Osteocyte (in vitro differentiated cells): ENCODE data around the gene TCF19. TPM values are rescaled to one million over a fixed set of nuclear protein-coding genes. Genes with fewer than 3 reads are reported as not detected.

Experiments used
- DNase-seq: peaks from one replicate; pipeline ENCODE4 v3.0.0; 2021; ENCODE audit warnings: mixed read lengths; ENCODE audit not compliant: unreplicated experiment; ENCODE audit errors: extremely low spot score
- H3K27ac Mint-ChIP-seq: one replicate; pipeline ENCODE4 v1.8.0; 2021; ENCODE audit warnings: mild to moderate bottlenecking, mixed read lengths; ENCODE audit not compliant: unreplicated experiment
- H3K27me3 Mint-ChIP-seq: one replicate; pipeline ENCODE4 v1.8.0; 2021; ENCODE audit warnings: mixed read lengths; ENCODE audit not compliant: unreplicated experiment
- H3K36me3 Mint-ChIP-seq: one replicate; pipeline ENCODE4 v1.8.0; 2021; ENCODE audit warnings: mixed read lengths; ENCODE audit not compliant: unreplicated experiment
- H3K4me1 Mint-ChIP-seq: one replicate; pipeline ENCODE4 v1.8.0; 2021; ENCODE audit warnings: mixed read lengths; ENCODE audit not compliant: unreplicated experiment
- H3K4me3 Mint-ChIP-seq: one replicate; pipeline ENCODE4 v1.8.0; 2021; ENCODE audit warnings: mild to moderate bottlenecking, moderate library complexity, mixed read lengths; ENCODE audit not compliant: unreplicated experiment
- H3K9me3 Mint-ChIP-seq: one replicate; pipeline ENCODE4 v1.8.0; 2021; ENCODE audit warnings: mixed read lengths; ENCODE audit not compliant: unreplicated experiment
- total RNA-seq: library from RNA; stranded (reverse); gene quantifications from 2 replicates; pipeline ENCODE4 v1.2.1, GENCODE V29; 2021
- TF ChIP-seq, protein P1 (sequence below): fragments of 200-600 bp; sonication (generic); IDR thresholded peaks from 2 replicates; pipeline ENCODE4 v1.5.0; 2021; ENCODE audit warnings: antibody characterized with exemption, mild to moderate bottlenecking, moderate library complexity

Gene TCF19
- total RNA-seq, 1 donor from 2014 or later, result 8.8 TPM

- no peaks in the 10 kb centered on the region for H3K27me3 Mint-ChIP-seq
- H3K27ac Mint-ChIP-seq, result no peak overlapping the region
- TF ChIP-seq, protein P1, sequence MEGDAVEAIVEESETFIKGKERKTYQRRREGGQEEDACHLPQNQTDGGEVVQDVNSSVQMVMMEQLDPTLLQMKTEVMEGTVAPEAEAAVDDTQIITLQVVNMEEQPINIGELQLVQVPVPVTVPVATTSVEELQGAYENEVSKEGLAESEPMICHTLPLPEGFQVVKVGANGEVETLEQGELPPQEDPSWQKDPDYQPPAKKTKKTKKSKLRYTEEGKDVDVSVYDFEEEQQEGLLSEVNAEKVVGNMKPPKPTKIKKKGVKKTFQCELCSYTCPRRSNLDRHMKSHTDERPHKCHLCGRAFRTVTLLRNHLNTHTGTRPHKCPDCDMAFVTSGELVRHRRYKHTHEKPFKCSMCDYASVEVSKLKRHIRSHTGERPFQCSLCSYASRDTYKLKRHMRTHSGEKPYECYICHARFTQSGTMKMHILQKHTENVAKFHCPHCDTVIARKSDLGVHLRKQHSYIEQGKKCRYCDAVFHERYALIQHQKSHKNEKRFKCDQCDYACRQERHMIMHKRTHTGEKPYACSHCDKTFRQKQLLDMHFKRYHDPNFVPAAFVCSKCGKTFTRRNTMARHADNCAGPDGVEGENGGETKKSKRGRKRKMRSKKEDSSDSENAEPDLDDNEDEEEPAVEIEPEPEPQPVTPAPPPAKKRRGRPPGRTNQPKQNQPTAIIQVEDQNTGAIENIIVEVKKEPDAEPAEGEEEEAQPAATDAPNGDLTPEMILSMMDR, result no peak
- no peak for DNase-seq
- H3K4me1 Mint-ChIP-seq, result peaks cover 34% of the 10 kb centered on the region
- H3K36me3 Mint-ChIP-seq, result no peaks in the 10 kb centered on the region
- H3K4me3 Mint-ChIP-seq, result no peak overlapping the region
- no peaks in the 10 kb centered on the region for H3K9me3 Mint-ChIP-seq
Observed at GRCh38 chr6:31116661-31117385, 41.6 kb upstream of the TCF19 start.

DNA sequence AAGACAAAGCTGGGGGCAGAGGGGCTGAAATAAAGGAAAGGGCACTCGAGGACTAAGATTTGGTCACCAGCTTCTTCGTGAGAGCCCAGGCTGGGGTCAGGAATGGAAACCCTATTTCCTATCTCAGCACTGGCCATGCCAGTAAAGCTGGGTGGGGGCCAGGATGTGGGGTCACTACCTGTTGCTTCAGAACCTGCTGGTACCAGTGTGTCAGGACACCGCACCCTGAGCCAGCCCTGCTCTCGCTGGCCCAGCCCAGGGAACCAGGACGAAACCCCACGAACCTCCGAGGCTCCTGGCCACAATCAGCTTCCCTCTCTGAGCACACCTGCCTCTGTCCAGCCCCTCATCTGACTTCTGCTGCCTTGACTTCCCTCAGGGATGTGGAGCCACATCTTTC, 40.2 kb upstream of the TCF19 start:
- TF ChIP-seq, protein P1, result no peak
- H3K36me3 Mint-ChIP-seq, result no peaks in the 10 kb centered on the region
- no peak overlapping the region for H3K27ac Mint-ChIP-seq
- H3K4me1 Mint-ChIP-seq, result peaks cover 39% of the 10 kb centered on the region
- no peak for DNase-seq
- no peaks in the 10 kb centered on the region for H3K9me3 Mint-ChIP-seq
- no peaks in the 10 kb centered on the region for H3K27me3 Mint-ChIP-seq
- H3K4me3 Mint-ChIP-seq, result no peak overlapping the region

DNA sequence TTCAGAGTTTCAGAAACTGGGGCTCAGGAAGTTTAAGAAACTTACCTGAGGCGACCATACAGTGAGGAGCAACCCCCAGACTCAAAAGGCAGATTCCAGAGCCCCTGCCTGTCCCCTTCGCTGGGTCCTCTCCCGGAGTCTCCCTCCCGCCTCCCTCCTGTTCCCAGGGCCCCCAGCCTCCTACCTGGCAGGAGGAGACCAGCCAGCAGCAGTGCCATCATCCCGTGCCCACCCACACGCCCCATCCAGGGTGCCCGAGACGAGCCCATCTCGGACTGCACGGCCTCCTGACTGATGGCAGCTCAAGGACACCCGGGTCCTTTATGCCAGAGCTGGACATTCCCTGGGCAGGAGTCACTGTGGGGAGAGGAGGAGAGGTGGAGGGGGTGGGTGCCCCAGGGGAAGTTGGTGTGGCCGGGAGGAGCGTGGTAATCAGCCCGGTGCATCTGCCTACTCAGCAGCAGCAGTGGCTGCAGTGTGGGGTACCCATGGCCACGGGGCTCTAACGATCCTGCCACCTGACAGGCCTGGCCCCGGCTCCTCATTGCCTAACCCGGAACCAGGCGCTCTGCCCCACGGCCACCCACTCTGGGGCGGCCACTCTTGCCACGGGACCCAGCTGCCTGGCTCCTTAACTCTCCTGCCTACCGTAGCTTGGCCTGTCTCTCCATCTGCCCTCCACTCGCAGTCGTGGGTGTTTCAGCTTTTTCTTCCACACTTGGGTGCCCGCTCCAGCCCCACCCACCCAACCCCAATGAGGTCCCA, 38.1 kb upstream of the TCF19 start, which contains the start of gene CDSN:
CDSN (minus strand) TSS at position 296 of the 765 bp plus-strand sequence; CDS start at position 269, 27 bp downstream.
- H3K9me3 Mint-ChIP-seq, result no peaks in the 10 kb centered on the region
- H3K4me1 Mint-ChIP-seq, result peaks cover 27% of the 10 kb centered on the region
- no peaks in the 10 kb centered on the region for H3K27me3 Mint-ChIP-seq
- DNase-seq, result no peak
- no peak within 1 kb of the TSS for H3K4me3 Mint-ChIP-seq
- no peak within 1 kb of the TSS for H3K27ac Mint-ChIP-seq
- TF ChIP-seq, protein P1, result no peak
- no peaks in the 10 kb centered on the region for H3K36me3 Mint-ChIP-seq

DNA sequence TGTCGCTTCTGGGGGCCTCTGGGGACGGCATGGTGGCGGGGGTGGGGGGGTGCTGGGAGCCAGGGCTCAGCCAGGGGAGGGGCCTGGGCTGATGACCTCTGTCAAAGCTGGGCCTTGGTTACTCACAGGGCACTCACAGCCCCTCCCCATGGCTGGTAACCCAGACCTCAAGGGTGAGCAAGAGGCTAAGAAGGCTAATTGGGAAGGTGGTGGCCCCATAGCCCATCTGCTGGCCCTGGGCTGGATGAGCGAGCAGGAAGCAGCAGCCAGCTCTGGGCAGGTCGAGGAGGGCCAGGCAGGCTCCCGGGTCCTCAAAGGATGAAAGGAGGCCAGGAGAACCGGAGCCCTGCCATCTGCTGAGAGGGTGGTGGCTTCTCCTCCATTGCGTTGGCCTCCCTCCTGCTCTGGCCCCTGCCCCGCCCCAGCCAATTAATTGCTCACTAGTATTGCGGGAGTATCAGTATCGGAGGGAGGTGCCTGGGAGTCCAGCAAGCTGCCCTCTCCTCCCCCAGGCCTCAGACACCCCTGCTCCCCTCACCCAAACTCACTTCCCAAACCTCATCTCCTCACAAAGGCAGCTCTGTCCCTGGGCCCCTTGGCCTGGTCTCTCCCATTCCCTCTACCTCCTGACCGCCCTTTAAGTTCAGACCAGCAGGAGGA, 37.1 kb upstream of the TCF19 start:
- Mint-ChIP-seq H3K36me3 (no peaks in the 10 kb centered on the region), H3K9me3 (no peaks in the 10 kb centered on the region), H3K4me1 (peaks cover 24% of the 10 kb centered on the region), H3K4me3 (no peak overlapping the region), H3K27ac (no peak overlapping the region), H3K27me3 (no peaks in the 10 kb centered on the region)
- TF ChIP-seq, protein P1, result no peak
- DNase-seq, result no peak
